ENCODE data around the gene TRIM33.
"Not testable (repeated sequence)": the region's sequence is repeated elsewhere in the genome, so short reads cannot be mapped to it uniquely, and the experiment has no call there.

GRCh38 chr1:114418948-114419347 is 92.1 kb downstream of the TRIM33 start:
- TF ChIP-seq ARNTL (CRISPR knock-in tag; IDR thresholded peaks at IDR 0.05); RFX5 (IDR thresholded peaks at IDR 0.05; ENCODE audit: low read depth, low read length); ZNF543 (CRISPR knock-in tag; IDR thresholded peaks at IDR 0.05); ZBTB33 (CRISPR knock-in tag; IDR thresholded peaks at IDR 0.05); MXI1 (IDR thresholded peaks at IDR 0.05; ENCODE audit: borderline replicate concordance, low read depth, low read length); USF2 (IDR thresholded peaks at IDR 0.05; ENCODE audit: low read depth, low read length); USF2 (CRISPR knock-in tag; IDR thresholded peaks at IDR 0.05; ENCODE audit: borderline replicate concordance); TARDBP (CRISPR knock-in tag; IDR thresholded peaks at IDR 0.05); ZNF136 (CRISPR knock-in tag; IDR thresholded peaks at IDR 0.05; ENCODE audit: low read depth); FOSL1 (CRISPR knock-in tag; IDR thresholded peaks at IDR 0.05; ENCODE audit: borderline replicate concordance): not testable (repeated sequence)
